Colonic mucosa (tissue), 4 donors: ENCODE measurements around the gene PLEKHH1. TPM values are rescaled to one million over a fixed set of nuclear protein-coding genes. Genes with fewer than 3 reads are reported as not detected.

Experiments used
- DNase-seq: peaks from one replicate; pipeline ENCODE4 v3.0.0-alpha.2; 2020
- H3K27ac ChIP-seq: fragments of 200-600 bp; one replicate; pipeline ENCODE4 v1.8.0; 2021
- H3K27me3 ChIP-seq: fragments of 200-600 bp; one replicate; pipeline ENCODE4 v1.8.0; 2021
- H3K36me3 ChIP-seq: fragments of 200-600 bp; one replicate; pipeline ENCODE4 v1.8.0; 2021
- H3K4me1 ChIP-seq: fragments of 200-600 bp; one replicate; pipeline ENCODE4 v1.8.0; 2021; ENCODE audit warnings: mild to moderate bottlenecking
- H3K4me3 ChIP-seq: fragments of 200-600 bp; one replicate; pipeline ENCODE4 v1.8.0; 2021
- H3K9ac ChIP-seq, 2 donors: one replicate each; pipeline ENCODE4 v1.7.0; 2013; ENCODE audit warnings: control low read depth in 2 of 2, low read depth in 2 of 2, low read length in 2 of 2
- H3K9me3 ChIP-seq: fragments of 200-600 bp; one replicate; pipeline ENCODE4 v1.8.0; 2021
- intact Hi-C: fragments of 100-400 bp; cut with DNase I; formaldehyde crosslinking; loops from one replicate; pipeline ENCODE4 v1.14.1; 2022
- total RNA-seq, 2 donors: library from RNA; stranded (reverse); fragmentation: NEBNext Ultra II Directional in 1 of 2; extraction: Animal tissue kit (Norgen Biotek cat#: 25700) in 1 of 2; gene quantifications; one replicate each; pipeline ENCODE4 v1.2.1, GENCODE V29; 2021
- TF ChIP-seq, protein P1 (sequence below): fragments of 200-600 bp; IDR thresholded peaks from one replicate; pipeline ENCODE4 v1.8.0; 2022; ENCODE audit warnings: antibody characterized with exemption, mild to moderate bottlenecking
- donor health status: healthy.
- donor health status: DM: no; HTN: no; CAD: no.
- donor health status: DM: no; HTN: no; CAD: no.

Gene PLEKHH1
- total RNA-seq, 2 donors from 2014 or later: 47.1 to 63.1 TPM

DNA sequence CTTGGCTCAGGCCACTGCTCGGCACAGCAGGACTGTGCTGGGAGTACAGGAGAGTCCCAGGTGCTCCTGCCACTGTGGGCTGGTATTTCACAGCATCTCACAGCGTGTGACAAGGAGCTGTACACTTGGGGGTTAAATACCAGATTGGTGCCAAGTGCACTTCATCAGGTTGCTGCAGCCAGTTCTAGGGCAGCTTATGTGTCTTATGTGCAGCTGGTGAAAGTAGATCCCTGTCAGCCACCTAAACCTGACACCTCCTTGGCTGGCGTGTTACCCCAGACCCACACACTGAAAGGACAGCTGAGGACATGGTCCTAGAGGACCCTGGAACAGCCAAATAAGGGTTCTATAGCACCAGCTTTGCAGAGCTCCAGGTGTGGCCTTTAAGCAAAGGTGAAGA is 18.9 kb downstream of the PLEKHH1 start:
- intact Hi-C loops: no loop called here

GRCh38 chr14:67553547-67553946 is 20.5 kb downstream of the PLEKHH1 start:
- intact Hi-C loops: no loop called here
- TF ChIP-seq, protein P1, sequence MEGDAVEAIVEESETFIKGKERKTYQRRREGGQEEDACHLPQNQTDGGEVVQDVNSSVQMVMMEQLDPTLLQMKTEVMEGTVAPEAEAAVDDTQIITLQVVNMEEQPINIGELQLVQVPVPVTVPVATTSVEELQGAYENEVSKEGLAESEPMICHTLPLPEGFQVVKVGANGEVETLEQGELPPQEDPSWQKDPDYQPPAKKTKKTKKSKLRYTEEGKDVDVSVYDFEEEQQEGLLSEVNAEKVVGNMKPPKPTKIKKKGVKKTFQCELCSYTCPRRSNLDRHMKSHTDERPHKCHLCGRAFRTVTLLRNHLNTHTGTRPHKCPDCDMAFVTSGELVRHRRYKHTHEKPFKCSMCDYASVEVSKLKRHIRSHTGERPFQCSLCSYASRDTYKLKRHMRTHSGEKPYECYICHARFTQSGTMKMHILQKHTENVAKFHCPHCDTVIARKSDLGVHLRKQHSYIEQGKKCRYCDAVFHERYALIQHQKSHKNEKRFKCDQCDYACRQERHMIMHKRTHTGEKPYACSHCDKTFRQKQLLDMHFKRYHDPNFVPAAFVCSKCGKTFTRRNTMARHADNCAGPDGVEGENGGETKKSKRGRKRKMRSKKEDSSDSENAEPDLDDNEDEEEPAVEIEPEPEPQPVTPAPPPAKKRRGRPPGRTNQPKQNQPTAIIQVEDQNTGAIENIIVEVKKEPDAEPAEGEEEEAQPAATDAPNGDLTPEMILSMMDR: no peak
- no peaks in the 10 kb centered on the region for H3K27me3 ChIP-seq
- no peak overlapping the region for H3K27ac ChIP-seq
- H3K9ac ChIP-seq: no peak overlapping the region
- no peaks in the 10 kb centered on the region for H3K9me3 ChIP-seq
- H3K36me3 ChIP-seq: peaks cover 4% of the 10 kb centered on the region
- H3K4me3 ChIP-seq: no peak overlapping the region
- H3K4me1 ChIP-seq: no peaks in the 10 kb centered on the region
- no peak for DNase-seq

More for the DNA sequence above, 18.9 kb downstream of the PLEKHH1 start:
- TF ChIP-seq, protein P1: no peak
- no peaks in the 10 kb centered on the region for H3K9me3 ChIP-seq
- no peak overlapping the region for H3K9ac ChIP-seq
- no peaks in the 10 kb centered on the region for H3K36me3 ChIP-seq
- no peaks in the 10 kb centered on the region for H3K27me3 ChIP-seq
- H3K4me3 ChIP-seq: no peak overlapping the region
- no peak overlapping the region for H3K27ac ChIP-seq
- no peak for DNase-seq
- no peaks in the 10 kb centered on the region for H3K4me1 ChIP-seq

DNA sequence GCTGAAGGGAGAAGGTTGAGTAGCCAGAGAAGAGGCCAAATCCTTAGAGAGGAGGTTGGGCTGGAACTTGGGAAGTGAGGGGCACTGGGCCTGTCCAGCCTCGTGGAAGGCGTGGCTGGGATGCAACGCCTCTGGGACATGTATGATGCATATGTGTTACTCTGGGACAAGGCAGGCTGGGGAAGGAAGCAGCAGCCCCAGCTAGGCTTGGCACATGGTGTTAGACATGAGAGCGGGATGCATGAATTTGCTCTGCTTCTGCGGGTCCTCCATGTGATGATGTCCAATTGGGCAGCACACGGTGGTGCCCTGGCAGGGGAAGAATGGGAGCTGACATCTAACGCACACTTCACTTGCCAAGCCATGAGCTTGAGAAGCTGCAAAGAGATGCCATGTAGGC is 21.3 kb downstream of the PLEKHH1 start:
- TF ChIP-seq, protein P1: no peak
- no peaks in the 10 kb centered on the region for H3K9me3 ChIP-seq
- H3K36me3 ChIP-seq: peaks cover 4% of the 10 kb centered on the region
- H3K27ac ChIP-seq: no peak overlapping the region
- no peak overlapping the region for H3K9ac ChIP-seq
- intact Hi-C loops: no loop called here
- H3K27me3 ChIP-seq: no peaks in the 10 kb centered on the region
- H3K4me3 ChIP-seq: no peak overlapping the region
- H3K4me1 ChIP-seq: no peaks in the 10 kb centered on the region
- no peak for DNase-seq

- no peak overlapping the region for H3K27ac ChIP-seq
- peaks cover 4% of the 10 kb centered on the region for H3K36me3 ChIP-seq
- no peak overlapping the region for H3K4me3 ChIP-seq
- no peaks in the 10 kb centered on the region for H3K9me3 ChIP-seq
- TF ChIP-seq, protein P1: no peak
- no peaks in the 10 kb centered on the region for H3K27me3 ChIP-seq
- H3K4me1 ChIP-seq: no peaks in the 10 kb centered on the region
- no peak for DNase-seq
- H3K9ac ChIP-seq: no peak overlapping the region
- intact Hi-C loops: no loop called here
These were observed 22.5 kb downstream of the PLEKHH1 start for GRCh38 chr14:67555518-67556090.

- Histone ChIP-seq H3K27ac (no peak overlapping the region), H3K4me1 (no peaks in the 10 kb centered on the region), H3K27me3 (no peaks in the 10 kb centered on the region), H3K36me3 (peaks cover 4% of the 10 kb centered on the region), H3K9me3 (no peaks in the 10 kb centered on the region), H3K9ac (no peak overlapping the region), H3K4me3 (no peak overlapping the region)
- no peak for DNase-seq
- TF ChIP-seq, protein P1: no peak
- intact Hi-C loops: no loop called here
These were observed 23.6 kb downstream of the PLEKHH1 start for GRCh38 chr14:67556671-67557070.
